GM21619 (cell line): Measurements from ENCODE around the gene HS6ST3.

Experiments
- ATAC-seq: cut with Tn5 transposase; IDR thresholded peaks from one replicate; pipeline ENCODE4 v1.9.1; 2021; ENCODE audit not compliant: unreplicated experiment

Gene HS6ST3

DNA sequence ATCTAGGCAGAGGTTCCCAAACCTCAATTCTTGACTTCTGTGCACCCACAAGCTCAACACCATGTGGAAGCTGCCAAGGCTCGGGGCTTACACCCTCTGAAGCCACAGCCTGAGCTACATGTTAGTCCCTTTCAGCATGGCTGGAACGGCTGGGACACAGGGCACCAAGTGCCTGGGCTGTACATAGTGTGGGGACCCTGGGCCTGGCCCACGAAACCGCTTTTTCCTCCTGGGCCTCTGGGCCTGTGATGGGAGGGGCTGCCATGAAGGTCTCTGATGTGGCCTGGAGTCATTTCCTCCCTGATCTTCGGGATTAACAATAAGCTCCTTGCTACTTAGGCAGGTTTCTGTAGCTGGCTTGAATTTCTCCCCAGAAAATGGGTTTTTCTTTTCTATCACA, 108.1 kb downstream of the HS6ST3 start:
- no peak for ATAC-seq

DNA sequence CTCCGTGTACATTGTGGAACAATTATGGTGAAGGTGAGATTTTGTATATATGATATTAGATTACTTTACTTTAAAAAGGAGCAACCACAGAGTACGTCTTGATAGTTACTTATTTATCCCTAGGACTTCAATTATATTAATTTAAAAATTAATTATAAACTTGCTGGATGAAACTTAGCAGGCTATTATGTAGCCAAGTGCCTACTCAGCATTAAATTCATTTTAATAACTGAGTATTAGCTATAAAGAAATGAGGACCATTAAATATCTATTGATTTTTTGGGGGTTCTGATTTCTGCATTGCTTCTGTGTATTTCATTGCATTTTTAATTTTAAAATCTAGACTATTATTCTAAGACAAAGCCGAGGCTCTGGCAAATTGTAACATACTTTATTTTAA, 109.4 kb downstream of the HS6ST3 start:
- no peak for ATAC-seq

DNA sequence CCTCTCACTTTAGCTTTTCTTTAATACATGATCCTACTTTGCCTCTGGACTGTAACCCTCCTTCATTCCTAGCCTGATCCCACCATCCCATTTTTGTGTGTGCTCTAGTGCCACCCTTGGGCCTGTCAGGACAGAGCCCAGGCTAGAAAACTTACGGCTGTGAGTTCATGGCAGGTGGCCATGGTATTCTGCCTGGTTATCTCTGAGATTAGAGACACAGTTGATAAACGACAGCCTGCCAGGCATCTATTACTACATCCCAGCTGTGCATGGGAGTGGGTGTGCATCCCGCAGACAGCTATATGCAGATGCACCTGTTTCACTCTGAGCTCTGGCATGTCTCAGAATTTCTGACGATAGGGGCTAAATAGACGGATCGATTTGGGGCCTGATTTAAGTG, 110.9 kb downstream of the HS6ST3 start:
- no peak for ATAC-seq

DNA sequence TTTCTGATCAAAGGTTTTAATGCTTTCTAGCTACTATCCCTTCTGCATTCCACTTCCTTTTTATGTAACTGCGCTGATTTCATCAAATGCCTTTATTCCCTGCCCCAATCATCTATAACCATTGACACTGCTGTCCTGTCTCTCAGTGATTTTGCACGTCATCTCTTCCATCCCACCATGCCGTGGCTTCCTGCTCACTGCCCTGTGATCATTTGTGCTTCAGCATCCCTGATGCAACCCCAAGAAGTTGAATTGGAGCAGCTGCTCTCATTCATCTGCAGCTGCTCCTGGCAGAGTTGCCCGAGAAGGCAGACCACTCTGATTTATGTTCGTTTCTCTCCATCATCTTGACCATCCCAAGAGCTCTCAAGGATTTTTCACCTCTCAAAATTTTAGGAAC, 112.4 kb downstream of the HS6ST3 start:
- no peak for ATAC-seq

- no peak for ATAC-seq
Observed at GRCh38 chr13:96203471-96203870, 113.6 kb downstream of the HS6ST3 start.

DNA sequence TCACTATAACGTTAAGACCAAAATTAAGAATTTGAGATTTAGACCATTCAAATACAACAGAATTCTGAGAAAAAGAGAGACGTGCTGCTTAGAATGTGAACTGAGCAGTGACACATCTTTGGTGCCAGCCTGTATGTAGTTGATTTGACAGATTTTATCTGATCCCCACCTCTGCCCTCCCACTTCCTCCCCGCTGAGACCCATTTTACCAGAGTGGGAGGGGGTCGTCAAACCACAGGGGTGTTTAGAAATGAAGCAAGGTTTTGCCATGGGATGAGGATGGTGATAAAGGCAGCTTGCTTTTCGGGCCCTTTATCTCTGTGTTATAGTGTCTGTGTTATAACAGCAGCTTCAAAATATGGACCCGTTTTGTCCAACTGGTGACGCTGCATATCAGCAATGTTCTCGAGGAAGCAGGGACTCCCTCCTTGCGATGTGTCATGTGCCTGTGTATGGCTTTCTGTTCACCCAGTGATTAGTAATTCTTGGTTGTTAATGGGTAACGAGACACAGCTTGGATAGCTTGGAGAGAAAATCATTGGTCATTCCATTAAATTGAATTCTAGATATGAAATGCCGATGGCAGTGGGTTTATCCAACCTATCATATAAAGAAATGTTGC, 125.0 kb downstream of the HS6ST3 start:
- ATAC-seq = no peak

DNA sequence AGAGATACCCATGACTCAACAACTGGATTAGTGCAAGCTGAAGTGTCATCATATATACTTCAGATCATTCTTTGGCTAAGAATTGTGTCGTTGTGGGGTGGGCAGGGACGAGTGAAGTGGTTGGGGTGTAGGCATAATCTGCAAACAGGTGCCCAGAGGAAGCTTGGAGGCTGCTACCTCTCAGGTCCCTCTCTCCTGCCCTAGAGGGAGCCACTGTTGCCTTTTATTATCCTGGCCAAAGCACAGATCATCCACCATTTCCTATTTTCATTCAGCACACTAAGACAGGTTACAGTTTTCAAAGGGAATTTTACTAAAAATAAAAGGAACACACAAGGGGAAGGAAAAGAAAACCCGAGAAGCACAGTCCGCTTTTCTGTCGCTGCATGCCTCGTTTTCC, 126.6 kb downstream of the HS6ST3 start:
- no peak for ATAC-seq

DNA sequence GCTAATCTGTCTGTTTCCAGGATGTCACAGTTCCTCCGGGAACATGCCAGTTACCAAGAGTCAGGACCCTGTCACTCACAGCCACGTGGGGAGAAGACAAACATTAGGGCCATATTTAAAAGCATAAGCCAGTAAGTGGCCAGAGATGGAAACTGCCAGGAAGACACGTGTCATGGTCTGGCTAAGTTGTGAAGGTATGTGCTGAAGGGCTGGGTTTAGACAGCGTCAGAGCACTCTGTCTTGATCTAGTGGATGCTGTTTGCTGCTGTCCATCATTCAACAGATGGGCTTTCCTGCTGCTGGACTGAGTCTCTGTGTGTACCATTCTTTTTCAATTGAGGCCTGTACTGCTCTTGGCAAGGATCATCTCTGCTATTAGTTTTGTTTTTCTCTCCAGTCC, 128.6 kb downstream of the HS6ST3 start:
- no peak for ATAC-seq

DNA sequence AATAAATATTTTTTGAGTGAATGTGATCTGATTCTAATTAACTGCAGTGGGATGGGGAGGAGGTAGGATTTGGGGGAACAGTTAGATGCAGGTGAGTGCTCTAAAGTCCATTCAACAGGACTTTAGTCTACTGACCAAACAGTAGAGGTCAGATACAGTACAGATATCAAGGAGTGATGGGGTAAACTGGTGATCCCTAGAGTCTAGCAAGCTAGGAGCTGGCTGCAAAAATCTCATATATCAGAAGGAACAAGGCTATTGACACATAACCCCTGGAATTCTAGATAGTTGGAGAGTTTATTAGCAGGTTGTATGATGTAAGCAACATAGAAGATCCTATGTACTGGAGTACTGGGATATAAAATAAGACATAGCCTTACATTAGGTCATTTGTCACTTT, 131.6 kb downstream of the HS6ST3 start:
- ATAC-seq = no peak

- ATAC-seq = no peak
Observed at GRCh38 chr13:96223231-96223630, 133.3 kb downstream of the HS6ST3 start.

DNA sequence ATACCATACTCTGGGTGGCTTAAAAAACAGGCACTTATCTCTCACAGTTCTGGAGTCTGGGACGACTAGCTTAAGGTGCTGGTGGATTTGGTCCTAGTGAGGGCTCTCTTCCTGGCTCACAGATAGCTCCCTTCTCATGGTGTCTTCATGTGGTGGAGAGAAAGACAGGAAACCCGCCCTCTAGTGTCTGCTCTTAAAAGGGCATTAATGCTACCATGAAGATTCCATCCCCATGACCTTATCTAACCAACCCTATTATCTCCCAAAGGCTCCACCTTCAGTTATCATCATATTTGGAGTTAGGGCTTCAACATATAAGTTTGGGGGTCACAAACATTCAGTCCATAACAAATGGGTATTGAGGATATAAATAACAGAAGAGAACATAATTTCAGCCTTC, 139.4 kb downstream of the HS6ST3 start:
- ATAC-seq = peak; percentile 65

GRCh38 chr13:96238241-96238640, 148.3 kb downstream of the HS6ST3 start:
- no peak for ATAC-seq

- ATAC-seq = no peak
Observed at GRCh38 chr13:96238861-96239260, 149.0 kb downstream of the HS6ST3 start.

DNA sequence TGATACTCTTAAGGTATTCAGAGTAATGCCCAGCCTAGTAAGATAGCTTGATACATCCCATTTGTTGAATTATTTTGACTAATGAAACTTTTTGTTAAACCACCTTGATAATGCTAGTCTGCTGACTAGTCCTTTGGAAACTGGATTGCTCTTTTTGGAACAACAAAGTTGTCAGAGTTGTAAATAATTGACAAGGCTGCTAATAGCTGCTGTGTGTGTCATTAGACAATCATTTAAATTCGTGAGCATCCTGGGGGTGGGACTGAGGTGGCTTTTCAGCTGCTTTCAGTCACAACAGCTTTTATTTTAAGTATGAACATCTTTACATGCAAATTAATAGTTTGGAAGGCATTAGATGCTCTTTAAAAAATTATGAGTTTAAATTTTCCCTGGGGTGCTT, 153.5 kb downstream of the HS6ST3 start:
- no peak for ATAC-seq

GRCh38 chr13:96248103-96248502, 158.2 kb downstream of the HS6ST3 start:
- ATAC-seq = no peak

DNA sequence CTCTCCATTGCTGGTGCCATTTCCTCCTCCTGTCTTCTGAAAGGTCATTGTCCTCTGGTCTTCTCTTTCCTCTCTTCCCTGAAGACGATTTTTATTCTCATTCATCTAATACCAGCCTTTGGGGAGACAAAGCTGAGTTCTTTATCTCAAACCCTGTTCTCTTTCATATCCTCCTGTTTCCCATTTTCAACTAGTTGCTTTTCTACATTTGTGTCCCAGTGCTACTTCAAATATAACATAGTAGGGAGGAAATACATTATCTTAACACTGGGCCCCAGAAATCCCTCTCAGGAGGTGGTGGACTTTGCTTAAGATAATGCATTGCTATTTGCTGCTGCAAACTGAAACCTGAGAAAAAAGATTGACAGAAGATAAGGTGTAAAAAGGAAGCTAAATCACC, 159.1 kb downstream of the HS6ST3 start:
- no peak for ATAC-seq

DNA sequence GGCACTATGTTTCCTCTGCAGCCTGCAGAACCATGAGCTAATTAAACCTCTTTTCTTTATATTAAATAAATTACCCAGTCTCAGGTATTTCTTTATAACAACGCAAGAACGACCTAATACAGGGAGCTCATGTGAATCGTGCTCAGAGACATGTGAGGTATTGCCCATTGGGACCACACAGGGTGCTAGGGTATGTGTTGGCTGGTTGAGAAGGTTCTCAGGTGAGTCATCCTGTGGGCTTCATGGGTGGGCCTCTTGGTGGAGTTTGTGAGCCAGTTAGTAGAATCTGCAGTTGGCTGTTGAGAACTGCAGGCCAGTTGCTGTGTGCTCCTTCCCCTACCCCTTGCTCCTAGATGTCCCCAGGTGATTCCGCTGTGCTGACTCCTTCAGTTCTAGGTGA, 163.0 kb downstream of the HS6ST3 start:
- ATAC-seq = no peak

GRCh38 chr13:96273196-96273595, 183.3 kb downstream of the HS6ST3 start:
- no peak for ATAC-seq

- no peak for ATAC-seq
Observed at GRCh38 chr13:96274046-96274445, 184.1 kb downstream of the HS6ST3 start.

GRCh38 chr13:96279904-96280303, 190.0 kb downstream of the HS6ST3 start:
- no peak for ATAC-seq

DNA sequence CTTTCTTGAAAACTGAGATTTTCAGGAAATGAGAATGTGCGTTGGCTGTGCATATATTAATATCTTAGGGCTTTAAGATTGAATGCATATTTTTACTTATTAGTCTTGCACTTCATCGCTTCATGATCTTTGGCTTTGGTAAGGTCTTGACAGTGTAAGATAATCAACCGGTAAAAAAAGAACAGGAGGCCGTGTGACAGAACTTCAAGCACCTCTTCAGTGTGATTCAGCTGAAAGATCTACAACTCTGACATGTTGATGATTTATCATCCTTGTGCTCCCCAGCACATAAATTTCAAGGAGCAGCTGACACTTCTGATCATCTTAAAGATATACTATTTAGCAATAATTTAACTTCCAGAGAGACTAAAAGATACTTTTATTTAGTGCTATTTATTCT, 195.1 kb downstream of the HS6ST3 start:
- ATAC-seq = no peak

- no peak for ATAC-seq
Observed at GRCh38 chr13:96285729-96286128, 195.8 kb downstream of the HS6ST3 start.
